HCEC 1CT (cell line): Measurements from ENCODE around the gene RNF10.
"Not testable (repeated sequence)": the region's sequence is repeated elsewhere in the genome, so short reads cannot be mapped to it uniquely, and the experiment has no call there.

Experiments used
- DNase-seq: peaks from one replicate; pipeline ENCODE4 v3.0.0-alpha.2; 2017

The RNF10 gene

DNA sequence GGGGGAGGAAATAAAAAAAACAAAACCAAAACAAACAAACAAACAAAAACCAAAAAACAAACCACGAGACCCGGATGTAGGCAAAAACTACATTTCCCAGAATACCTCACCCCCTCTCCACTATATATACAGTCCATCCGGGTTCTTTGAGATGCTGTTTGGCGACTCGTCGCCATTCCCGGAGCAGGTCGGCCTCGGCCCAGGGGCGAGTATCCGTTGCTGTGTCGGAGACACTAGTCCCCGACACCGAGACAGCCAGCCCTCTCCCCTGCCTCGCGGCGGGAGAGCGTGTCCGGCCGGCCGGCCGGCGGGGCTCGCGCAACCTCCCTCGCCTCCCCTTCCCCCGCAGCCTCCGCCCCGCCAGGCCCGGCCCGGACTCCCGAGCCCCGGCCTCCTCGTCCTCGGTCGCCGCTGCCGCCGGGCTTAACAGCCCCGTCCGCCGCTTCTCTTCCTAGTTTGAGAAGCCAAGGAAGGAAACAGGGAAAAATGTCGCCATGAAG lies at the start of gene RNF10:
Gene RNF10, plus strand, starts transcription at position 154 of the 500 bp plus-strand sequence. CDS start 456 bp downstream, outside the sequence.
- DNase-seq = peak; percentile 79

DNA sequence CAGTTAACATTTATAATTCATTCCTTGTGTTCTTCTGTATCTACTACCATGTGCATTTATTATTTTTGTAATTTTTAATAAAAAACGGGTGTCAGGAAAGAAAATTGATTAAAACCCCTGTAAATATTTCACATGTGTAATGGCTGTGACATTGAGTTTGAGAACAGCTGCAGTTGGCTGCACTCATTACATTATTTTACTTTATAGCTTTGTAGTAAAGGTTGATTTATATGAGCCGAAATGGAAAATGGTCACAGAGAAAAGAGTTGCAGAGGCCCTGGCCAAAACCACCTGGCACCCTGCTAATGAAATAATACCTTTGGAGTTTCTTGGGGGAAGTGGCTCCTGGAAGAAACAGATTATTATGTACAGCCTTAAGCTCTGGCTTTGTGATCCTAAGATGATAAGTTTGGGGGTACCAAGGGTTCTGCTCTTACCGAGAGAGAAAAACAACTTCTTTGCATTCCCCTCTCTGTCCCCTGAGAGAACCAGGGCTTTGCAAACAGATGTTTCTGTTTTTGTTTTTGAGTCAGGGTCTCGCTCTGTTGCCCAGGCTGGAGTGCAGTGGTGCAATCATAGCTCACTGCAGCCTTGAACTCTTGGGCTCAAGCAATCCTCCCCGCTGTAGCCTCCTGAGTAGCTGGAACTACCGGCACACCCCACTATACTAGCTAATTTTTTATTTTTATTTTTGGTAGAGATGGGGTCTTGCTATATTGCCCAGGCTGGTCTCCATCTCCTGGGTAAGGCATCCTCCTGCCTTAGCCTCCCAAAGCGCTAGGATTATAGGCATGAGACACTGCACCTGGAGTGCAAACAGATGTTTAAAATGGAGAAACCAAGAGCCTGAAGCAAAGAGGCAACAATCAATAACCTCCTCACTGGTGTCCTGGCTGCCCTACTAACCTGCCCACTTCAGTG lies 47.9 kb upstream of the RNF10 start:
- DNase-seq = no peak

DNA sequence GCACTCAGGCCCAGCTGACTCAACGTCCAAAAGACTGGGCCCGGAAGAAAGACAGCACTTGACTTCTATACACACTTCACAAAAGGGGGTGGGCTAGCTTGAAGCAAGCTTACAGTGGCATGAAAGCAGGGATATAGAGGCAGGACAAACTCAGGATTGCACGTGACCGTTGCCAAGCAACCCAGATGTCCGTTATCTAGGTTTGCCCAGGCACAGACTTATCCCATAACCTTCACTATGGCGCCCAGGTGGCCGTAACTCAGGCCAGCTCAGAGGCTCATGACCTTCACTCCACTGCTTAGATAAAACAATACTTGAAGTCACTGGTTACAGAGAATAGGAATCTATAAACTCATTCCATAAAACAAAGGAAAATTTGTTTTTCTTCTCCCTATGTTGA lies 46.6 kb upstream of the RNF10 start:
- not testable (repeated sequence) for DNase-seq

DNA sequence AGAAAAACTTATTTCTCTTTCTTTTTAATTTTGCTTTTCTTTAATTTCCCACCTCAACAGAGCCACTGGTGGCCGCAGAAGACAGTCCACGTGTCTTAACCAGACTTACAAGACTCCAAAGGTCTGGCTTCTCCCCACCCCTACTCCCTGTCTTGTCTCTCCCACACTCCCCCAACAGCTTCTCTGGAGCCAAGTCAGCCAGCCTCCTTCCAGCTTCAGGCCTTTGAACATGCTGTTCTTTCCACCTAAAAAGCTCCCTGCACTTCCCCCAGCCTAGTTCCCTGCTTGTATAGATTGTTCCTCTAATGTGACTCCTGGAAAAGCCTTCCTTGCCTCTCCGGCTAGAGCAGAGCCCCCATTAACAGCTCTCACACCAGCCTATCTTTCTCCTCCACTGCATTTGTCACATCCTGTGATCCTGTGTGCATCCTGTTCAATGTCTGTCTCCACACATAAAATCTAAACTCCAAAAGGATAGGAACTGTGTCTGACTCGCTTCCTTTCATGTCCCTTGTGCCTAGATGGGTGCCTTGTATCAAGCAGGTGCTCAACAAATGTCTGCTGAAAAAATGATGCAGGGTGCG lies 46.0 kb upstream of the RNF10 start:
- DNase-seq = no peak

DNA sequence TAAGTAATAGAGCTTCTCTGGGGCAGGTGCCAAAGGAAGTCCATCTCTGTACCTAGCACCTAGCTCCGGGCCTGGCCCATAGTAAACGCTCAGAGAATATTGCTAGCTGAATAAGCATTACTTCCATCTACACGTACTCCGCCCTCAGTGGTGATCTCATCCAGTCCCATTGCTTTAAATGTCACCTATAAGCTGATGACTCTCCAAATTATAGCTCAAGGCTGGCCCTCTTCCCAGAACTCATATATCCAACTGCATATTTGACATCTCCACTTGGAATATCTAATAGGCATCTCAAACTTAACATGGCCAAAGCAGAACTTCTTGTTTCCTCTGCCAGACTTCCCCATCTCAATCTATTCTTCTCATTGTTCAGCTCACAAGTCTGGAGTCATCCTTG lies 45.1 kb upstream of the RNF10 start:
- DNase-seq = no peak

DNA sequence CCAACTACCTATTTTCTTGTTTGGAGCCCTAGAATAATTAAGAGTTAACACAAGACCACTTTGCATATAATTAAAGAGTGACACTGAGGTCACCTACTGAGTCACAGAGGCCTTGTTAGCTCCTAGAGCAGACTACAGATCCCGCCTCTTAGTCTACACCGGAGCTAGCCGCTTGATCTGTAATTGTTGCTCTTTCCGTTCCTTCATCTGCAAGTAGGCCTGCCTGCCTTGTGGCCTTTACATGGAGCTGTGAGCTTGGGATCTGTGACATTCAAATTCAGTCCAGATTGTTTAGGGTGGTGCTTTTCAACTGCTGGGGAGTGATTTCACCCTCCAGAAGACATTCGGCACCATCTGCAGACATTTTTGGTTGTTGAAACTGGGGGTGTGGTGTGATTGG lies 43.8 kb upstream of the RNF10 start:
- no peak for DNase-seq

DNA sequence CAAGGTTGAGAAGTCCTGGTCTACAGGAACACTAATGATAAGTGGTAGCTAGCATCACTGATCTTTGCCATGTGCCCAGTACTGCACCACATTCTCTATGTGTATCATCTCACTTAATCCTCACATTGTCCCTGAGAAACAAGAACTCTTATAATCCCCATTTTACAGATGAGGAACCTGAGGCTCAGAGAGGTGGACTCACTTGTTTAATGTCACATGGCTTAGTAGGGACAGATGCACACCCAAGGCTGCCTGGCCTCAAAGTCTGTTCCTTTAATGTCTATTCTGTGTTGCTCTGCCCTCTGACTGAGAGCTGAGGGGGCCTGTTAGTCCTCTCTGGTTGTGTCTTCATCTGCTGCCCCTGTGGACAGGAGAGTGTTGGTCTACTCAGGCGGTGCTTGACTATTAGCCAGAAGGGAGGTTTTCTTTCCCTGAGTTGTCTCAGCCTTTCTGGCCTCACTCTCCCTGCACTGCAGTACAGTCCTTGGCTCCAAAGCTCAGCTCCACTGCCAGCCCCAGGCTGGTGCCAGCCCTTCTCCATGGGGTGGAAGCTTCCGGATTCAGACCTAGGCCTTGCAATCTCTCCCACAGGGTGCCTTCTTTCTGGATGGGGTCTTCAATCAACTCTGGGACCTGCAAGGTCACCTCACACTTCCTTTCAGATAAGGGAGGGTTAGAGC lies 43.2 kb upstream of the RNF10 start:
- DNase-seq = no peak

DNA sequence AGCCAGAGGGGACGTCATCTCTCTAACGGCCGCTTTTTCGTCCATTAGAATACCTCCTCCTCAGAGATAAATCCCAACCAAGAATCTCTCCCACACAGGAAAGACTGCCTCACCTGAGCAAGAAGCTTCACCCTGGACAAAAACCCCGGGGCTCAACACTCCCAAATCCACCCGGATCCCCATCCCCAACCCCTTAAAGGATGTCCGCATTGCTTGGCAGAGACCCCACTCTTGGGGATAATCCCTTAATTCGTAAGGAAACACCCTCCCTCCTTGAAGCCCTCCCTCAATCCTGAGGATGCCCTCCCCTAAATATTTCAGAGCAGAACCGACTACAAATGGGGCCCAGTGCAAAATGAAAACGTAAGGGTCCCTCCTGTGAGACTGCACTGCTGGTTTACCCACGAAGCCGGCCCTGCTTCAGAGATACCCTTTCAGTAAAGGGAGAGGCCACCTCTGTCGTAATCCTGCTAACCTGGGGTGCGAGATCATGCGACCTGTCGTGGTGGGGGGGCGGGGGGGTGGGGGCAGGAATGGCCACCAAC lies 38.9 kb upstream of the RNF10 start:
- no peak for DNase-seq

DNA sequence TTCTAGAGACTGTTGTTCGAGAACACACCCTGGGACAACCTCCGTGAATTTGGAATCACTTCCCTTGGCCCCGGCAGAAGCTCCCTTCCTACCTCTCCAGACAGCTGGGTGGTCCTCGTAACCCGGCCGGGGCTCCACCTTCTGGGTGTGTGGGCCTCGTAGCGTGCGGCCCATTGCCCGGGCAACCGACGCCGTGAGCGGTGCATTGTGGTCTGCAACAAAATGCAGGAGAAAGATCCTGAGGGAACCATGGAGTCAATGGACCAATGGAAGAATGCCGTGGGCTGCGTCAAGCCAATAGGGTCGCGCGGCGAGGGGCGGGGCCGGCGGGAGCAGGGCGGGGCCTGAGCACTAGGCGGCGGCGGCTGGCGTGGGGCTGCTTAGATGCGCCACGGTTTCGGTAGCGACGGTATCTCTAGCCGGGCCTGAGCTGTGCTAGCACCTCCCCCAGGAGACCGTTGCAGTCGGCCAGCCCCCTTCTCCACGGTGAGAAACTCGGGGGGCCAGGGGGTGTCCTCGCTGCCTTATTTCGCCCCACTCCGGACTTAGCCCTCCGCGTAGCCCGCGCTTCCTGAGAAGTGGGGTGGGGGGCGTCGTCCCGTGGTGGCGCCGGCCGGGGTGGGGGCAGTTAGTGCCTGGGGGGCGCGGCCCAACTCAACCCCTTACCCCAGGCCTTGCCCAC lies 38.3 kb upstream of the RNF10 start, which contains the start of gene DYNLL1:
Gene DYNLL1, plus strand, starts transcription at position 383 of the 682 bp plus-strand sequence. CDS start 309 bp downstream, outside the sequence.
- DNase-seq = peak; percentile 94

DNA sequence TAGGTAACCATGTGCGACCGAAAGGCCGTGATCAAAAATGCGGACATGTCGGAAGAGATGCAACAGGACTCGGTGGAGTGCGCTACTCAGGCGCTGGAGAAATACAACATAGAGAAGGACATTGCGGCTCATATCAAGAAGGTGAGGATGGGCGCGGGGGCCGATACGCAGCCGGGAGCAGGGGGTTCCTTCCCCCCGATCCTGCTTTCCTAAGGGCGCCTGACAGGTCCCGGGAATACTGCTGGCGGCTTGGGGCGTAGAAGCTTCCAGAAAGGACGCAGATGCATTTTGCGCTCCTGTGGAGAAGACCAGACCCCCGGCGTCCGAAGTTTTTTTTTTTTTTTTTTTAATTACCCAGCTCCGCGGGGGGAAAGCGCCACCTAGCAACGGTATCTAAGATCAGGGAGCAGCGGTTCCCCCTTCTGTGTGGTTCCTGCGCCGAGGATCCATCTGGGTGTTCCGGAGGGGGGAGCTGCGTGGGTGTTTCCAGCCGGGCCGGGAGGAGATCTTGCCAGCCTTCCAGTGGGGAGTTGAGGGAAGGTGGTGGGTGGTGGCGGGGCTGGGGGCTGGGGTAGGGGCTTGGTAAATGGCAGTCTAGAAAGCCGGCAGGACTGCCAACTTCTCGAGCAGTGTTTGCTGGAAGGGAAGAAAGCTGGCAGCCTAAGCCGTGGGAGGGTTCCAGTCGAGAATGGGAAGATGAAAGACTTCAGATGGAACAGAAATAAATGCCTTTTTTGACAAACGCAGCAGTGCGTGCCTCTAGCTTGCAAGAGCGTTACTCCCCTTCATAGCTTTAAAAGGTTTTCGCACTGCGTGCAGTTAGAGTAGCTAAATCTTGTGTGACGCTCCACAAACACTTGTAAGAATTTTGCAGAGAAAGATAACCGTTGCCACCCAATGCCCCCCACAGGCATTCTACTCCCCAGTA lies 37.5 kb upstream of the RNF10 start:
- DNase-seq = peak; percentile 57

DNA sequence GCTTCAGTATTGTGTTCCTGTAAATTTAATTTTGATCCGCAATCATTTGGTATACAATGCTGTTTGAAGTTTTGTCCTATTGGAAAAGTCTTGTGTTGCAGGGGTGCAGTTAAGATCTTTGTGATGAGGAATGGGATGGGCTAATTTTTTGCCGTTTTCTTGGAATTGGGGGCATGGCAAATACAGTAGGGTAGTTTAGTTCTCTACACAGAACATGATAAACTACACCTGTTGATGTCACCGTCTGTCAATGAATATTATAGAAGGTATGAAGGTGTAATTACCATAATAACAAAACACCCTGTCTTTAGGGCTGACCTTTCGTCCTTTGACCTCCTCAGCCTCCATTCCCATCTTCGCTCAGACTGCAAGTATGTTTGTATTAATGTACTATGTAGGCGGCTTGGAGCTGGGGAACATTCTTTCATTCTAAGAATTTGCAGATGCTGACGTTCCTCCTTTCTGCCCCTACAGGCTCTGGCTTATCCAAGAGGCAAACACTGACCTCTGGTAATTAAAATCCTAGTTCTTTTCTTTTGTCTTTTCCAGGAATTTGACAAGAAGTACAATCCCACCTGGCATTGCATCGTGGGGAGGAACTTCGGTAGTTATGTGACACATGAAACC lies 36.5 kb upstream of the RNF10 start:
- DNase-seq = peak; percentile 18

DNA sequence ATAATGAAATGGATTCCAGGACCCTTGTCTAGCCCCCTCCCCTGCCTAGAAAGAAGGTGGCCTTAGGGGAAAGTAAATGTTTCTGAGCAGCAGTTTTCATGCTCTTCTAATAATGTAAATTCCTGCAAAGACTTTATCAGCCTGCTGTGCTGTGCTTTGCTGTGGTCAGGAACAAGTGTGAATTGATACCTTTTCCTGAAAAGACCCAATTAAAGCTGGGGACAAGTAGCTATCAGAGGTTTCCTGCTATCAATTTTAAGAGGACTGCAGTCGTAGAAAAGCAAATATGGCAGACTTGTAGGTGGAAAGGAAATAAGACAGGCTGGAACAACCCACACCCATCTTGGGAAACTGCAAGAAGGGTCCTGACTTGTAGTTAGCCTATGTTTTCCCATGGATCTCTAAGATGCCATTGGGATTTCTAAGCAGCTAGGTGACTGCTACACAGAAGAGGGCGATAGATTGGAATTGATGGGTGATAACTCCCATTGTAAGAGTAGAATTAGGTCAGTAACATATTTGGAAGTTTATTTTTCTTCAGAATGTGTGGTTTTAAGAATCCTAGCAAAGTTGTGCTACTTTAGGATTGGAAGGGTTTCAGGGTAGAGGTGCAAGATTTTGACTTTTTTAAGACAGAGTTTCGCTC lies 35.2 kb upstream of the RNF10 start:
- no peak for DNase-seq

DNA sequence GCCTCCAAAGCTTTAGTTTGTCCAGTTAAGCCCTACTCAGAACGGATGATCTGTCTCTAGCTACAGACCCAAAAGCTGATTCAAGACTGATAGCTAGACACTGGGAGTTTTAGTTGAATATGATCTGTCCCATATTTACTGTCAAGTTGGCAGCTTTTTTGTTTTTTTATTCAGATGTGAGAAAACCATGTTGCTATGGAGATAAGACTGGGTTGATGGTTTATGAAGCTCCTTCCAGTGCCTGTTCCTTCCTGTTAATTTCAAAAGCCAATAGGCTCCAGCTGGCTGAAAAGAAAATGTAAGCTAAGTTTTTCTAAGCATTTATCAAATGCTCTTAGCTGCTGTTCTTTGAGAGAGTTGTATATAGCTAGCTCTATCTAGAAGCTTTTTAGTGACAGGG lies 33.6 kb upstream of the RNF10 start:
- no peak for DNase-seq

DNA sequence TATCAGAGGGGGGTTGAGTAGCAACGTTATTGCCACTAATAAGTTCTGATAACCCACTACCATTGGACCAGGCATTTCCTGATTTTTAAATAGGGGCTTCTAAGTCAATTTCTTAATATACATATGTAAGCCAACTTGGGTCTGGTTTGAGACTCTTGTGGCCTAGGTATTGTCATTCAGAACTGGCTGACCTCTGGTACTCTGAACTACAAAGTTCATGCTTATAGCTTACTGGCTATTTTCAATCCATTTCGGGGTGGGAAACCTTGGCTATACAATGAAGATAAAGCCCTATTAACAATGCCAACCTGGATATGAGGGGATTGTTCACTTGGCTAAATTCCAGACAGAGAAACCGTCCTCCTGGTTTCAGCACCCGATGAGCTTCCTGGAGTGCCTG lies 29.6 kb upstream of the RNF10 start:
- no peak for DNase-seq

DNA sequence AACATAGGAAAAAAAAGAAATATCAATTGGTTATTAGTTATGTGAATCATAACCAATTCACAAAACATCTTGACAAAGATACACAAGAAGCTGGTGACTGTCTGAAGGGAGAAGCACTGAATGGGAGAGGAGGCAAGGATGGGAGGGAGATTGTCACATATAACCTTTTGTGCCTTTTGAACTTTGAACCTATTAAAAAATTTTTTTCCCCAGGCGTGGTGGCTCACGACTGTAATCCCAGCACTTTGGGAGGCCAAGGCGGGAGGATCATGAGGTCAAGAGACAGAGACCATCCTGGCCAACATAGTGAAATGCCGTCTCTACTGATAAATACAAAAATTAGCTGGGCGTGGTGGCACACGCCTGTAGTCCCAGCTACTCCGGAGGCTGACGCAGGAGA lies 25.6 kb upstream of the RNF10 start:
- DNase-seq = no peak

DNA sequence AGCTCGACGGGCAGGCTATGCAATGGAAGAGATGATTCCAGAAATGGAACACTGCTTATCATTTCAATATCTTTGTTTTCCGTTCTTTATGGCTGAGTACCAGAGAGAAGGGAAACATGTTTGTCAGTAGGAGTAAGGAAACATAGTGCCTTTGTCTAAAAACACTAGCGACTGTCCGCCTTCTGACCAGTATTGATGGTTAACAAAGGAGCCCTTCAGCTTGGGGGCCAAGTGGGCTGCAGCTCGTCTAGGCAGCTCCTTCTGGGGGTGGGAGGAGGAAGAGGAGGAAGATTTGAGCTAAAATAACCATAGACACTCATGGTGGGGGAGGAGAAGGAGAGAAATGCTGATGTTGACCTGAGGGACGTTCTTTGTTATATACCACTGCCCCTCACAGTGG lies 20.2 kb upstream of the RNF10 start:
- no peak for DNase-seq

DNA sequence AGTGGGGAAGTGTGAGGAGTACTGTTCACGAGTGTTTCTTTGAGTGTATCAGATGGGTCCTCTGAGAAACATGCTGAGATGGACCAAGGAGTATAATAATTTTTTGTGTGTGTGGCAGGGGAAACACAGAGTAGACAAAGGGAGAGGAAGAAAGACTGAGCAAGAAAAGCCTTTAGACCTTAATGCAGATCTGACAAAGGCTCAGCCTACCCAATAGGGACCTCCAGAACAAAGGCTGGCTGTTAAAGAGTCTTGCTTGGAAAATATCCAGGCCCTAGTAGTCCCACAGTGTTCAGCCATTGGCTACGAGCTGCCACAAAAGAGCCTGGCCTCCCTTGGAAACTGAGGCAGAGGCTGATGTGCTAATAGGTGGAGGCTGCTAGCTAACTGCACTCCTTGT lies 18.7 kb upstream of the RNF10 start:
- no peak for DNase-seq

DNA sequence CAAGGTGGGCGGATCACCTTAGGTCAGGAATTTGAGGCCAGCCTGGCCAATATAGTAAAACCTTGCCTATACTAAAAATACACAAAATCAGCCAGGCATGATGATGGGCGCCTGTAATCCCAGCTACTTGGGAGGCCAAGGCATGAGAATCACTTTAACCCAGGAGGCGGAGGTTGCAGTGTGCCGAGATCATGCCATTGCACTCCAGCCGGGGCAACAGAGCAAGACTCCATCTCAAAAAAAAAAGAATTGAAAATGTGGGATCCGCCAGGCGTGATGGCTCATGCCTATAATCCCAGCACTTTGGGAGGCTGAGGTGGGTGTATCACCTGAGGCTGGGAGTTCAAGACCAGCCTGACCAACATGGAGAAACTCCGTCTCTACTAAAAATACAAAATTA lies 14.8 kb upstream of the RNF10 start:
- not testable (repeated sequence) for DNase-seq

DNA sequence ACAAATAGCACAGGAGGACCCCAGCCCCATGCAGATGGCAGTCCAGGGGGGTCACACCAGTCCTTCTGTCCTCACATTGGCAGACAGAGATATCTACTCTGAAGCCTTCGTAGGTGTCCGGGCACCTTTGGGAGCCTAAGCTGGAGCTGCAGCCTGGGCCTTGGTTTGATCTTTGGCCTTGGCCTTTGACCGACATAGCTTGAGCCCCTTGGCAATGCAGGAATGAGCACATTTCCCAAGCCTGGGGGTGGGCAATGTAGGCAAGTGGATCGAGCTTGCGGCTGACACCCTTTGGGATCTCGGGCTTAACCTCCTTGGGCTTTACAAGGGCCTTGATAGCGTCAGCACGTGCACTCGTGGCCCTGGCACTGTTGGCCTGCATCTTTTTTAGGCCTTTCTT lies 11.6 kb upstream of the RNF10 start:
- no peak for DNase-seq

DNA sequence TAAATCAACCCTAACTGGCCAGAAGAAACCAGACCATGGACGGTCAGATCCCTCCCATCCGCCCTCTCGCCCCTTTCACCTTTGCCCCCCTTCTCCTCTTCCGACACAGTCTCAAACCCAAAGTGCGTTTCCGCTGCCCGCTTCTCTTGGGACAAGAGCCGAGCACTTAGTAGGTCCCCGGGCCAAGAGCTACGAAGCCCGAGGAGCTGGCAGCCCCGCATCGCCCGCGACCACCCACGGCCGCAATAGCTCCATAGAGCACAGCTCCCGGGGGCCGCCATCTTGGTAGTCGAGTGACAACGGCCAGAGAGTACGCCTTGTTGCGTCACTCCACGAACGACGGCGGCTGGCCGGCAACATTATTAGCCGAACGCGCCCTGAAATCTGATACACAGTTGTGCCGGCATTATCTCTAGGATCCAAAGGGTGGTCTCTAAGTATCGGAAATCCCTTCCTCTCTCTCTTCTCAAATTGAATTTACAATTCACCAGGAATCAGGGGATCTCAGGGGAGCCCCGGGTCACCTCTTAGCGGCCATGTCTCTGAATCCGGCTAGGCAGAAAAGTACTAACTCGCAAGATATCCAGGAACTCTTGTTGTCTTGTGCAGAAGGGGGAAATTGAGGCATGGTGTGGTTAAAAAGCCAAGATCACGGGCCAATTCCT lies 5.2 kb upstream of the RNF10 start, which contains the start of gene COQ5:
Gene COQ5, minus strand, starts transcription at position 298 of the 665 bp plus-strand sequence. Its CDS starts 17 bp downstream, at position 281.
- peak; percentile 83 for DNase-seq
